Naive thymus-derived CD8-positive, alpha-beta T cell (primary cell): ENCODE measurements around the gene RPS27. TPM values are rescaled to one million over a fixed set of nuclear protein-coding genes. Genes with fewer than 3 reads are reported as not detected.
"Not testable (repeated sequence)": the region's sequence is repeated elsewhere in the genome, so short reads cannot be mapped to it uniquely, and the experiment has no call there.

Experiments used
- ATAC-seq, 2 donors: fragments of 150-1000 bp; cut with Tn5 transposase in 1 of 2; sonication (Bioruptor Pico), chemical (Tn5 transposase) in 1 of 2; 1 replicate in 1 of 2; 2 replicates in 1 of 2; pipeline ENCODE4 v1.10.0; 2021; ENCODE audit warnings: mild to moderate bottlenecking in 2 of 2, moderate library complexity in 2 of 2
- POLR2A ChIA-PET: fragments of 350-600 bp; sonication (Branson Sonifier 250); formaldehyde crosslinking; loops from one replicate; lab custom pipeline; 2021; ENCODE audit warnings: antibody characterized with exemption; lab: Charles Lee
- DNase-seq, 10 donors: peaks; one replicate each; pipeline versions ENCODE4 v3.0.0 to v3.0.0-alpha.2; 2020 to 2022
- H3K27ac Mint-ChIP-seq, 10 donors: one replicate each; pipeline ENCODE4 v1.8.0; 2020 to 2022; ENCODE audit warnings: mild to moderate bottlenecking in 10 of 10, mixed read lengths in 10 of 10, moderate library complexity in 4 of 10, inconsistent platforms in 1 of 10
- H3K27me3 Mint-ChIP-seq, 5 donors: one replicate each; pipeline ENCODE4 v1.8.0; 2021 to 2022; ENCODE audit warnings: mixed read lengths in 5 of 5
- H3K36me3 Mint-ChIP-seq, 3 donors: one replicate each; pipeline ENCODE4 v1.8.0; 2020 to 2022; ENCODE audit warnings: mixed read lengths in 3 of 3, mild to moderate bottlenecking in 2 of 3, inconsistent platforms in 1 of 3
- H3K4me1 Mint-ChIP-seq, 4 donors: one replicate each; pipeline ENCODE4 v1.8.0; 2021 to 2022; ENCODE audit warnings: mixed read lengths in 4 of 4
- H3K4me3 Mint-ChIP-seq, 10 donors: one replicate each; pipeline ENCODE4 v1.8.0; 2020 to 2022; ENCODE audit warnings: mild to moderate bottlenecking in 10 of 10, mixed read lengths in 10 of 10, moderate library complexity in 6 of 10, inconsistent platforms in 1 of 10
- H3K9me3 Mint-ChIP-seq, 9 donors: one replicate each; pipeline ENCODE4 v1.8.0; 2020 to 2022; ENCODE audit warnings: mixed read lengths in 9 of 9, mild to moderate bottlenecking in 3 of 9, inconsistent platforms in 1 of 9, moderate library complexity in 1 of 9
- microRNA-seq: library from miRNA; unstranded; fragments of <30 nt; microRNA quantifications from one replicate; pipeline ENCODE4 v1.2.0, GENCODE V29; 2022; ENCODE audit warnings: borderline microRNAs expressed
- polyA plus RNA-seq, 3 donors: library from polyadenylated mRNA; unstranded; fragments of 300-500 nt; fragmentation: Illumina TruSeq; gene quantifications; one replicate each; pipeline ENCODE4 v1.2.3, GENCODE V29; 2021
- total RNA-seq, 8 experiments: library from RNA in 2 of 8; stranded (reverse) in 2 of 8; gene quantifications; one replicate each; pipeline ENCODE4 v1.2.3 and lab custom pipeline; 2021 to 2026

The RPS27 gene
- total and polyA plus RNA-seq, 5 experiments from 2014 or later, result 5,101 to 26,660 (median 23,491) TPM

GRCh38 chr1:154033697-154034096 is 43.1 kb downstream of the RPS27 start:
- H3K9me3 Mint-ChIP-seq, H3K4me1 Mint-ChIP-seq, H3K27me3 Mint-ChIP-seq, H3K27ac Mint-ChIP-seq, DNase-seq, H3K36me3 Mint-ChIP-seq, H3K4me3 Mint-ChIP-seq, ATAC-seq, POLR2A ChIA-PET: not testable (repeated sequence)

Small RNA genes within 50 kb of the gene (microRNA-seq; reads per million reads assigned to microRNA genes)
- not detected for gene MIR6737

Other genes with a start within 250 kb of the RPS27 start
- 10 to 100 TPM; 15.3 to 18.5 TPM for gene SLC27A3, start 215.4 kb upstream of the RPS27 start, total RNA-seq
- 10 to 100 TPM in 2 of 3 donors, 1 to 10 TPM in 1; 8.4 to 15.6 (median 10.0) TPM for gene SLC27A3, start 215.4 kb upstream of the RPS27 start, polyA plus RNA-seq
- gene GATAD2B, start 67.8 kb upstream of the RPS27 start, total RNA-seq, result 100 to 1,000 TPM; 110 to 120 TPM
- gene GATAD2B, start 67.8 kb upstream of the RPS27 start, polyA plus RNA-seq, result 1 to 10 TPM; 4.4 to 5.3 (median 5.2) TPM
- gene DENND4B, start 44.0 kb upstream of the RPS27 start, total RNA-seq, result 100 to 1,000 TPM; 174 to 194 TPM
- 10 to 100 TPM; 12.0 to 21.2 (median 19.0) TPM for gene DENND4B, start 44.0 kb upstream of the RPS27 start, polyA plus RNA-seq
- 100 to 1,000 TPM; 132 to 147 TPM for gene CRTC2, start 32.1 kb upstream of the RPS27 start, total RNA-seq
- gene CRTC2, start 32.1 kb upstream of the RPS27 start, polyA plus RNA-seq, result 10 to 100 TPM; 21.4 to 49.6 (median 27.1) TPM
- gene SLC39A1, start 27.2 kb upstream of the RPS27 start, total RNA-seq, result 10 to 100 TPM; 14.7 to 14.9 TPM
- 10 to 100 TPM; 29.5 to 35.2 (median 32.6) TPM for gene SLC39A1, start 27.2 kb upstream of the RPS27 start, polyA plus RNA-seq
- 10 to 100 TPM; 11.1 to 13.2 TPM for gene CREB3L4, start 22.9 kb upstream of the RPS27 start, total RNA-seq
- 1 to 10 TPM; 4.3 to 6.0 (median 4.4) TPM for gene CREB3L4, start 22.9 kb upstream of the RPS27 start, polyA plus RNA-seq
- gene JTB, start 13.1 kb upstream of the RPS27 start, total RNA-seq, result 100 to 1,000 TPM; 120 to 121 TPM
- 100 to 1,000 TPM; 302 to 384 (median 322) TPM for gene JTB, start 13.1 kb upstream of the RPS27 start, polyA plus RNA-seq
- 1 to 10 TPM; 2.8 to 3.1 TPM for gene RAB13, start 4.4 kb upstream of the RPS27 start, total RNA-seq
- 1 to 10 TPM in 1 of 3 donors, under 1 TPM in 2; 0.53 to 1.0 (median 0.66) TPM for gene RAB13, start 4.4 kb upstream of the RPS27 start, polyA plus RNA-seq
- under 1 TPM; 0.16 to 0.22 TPM for gene NUP210L, start 164.3 kb downstream of the RPS27 start, total RNA-seq
- under 1 TPM in 1 of 3 donors, not detected in 2; 0.06 TPM for gene NUP210L, start 164.3 kb downstream of the RPS27 start, polyA plus RNA-seq
- gene TPM3, start 201.3 kb downstream of the RPS27 start, total RNA-seq, result 100 to 1,000 TPM; 287 to 307 TPM
- gene TPM3, start 201.3 kb downstream of the RPS27 start, polyA plus RNA-seq, result 1,000 to 10,000 TPM in 1 of 3 donors, 100 to 1,000 TPM in 2; 791 to 1,022 (median 805) TPM
- not detected for gene CFAP141, start 215.6 kb downstream of the RPS27 start, total RNA-seq
- gene CFAP141, start 215.6 kb downstream of the RPS27 start, polyA plus RNA-seq, result not detected
- 100 to 1,000 TPM; 205 to 206 TPM for gene UBAP2L, start 230.2 kb downstream of the RPS27 start, total RNA-seq
- gene UBAP2L, start 230.2 kb downstream of the RPS27 start, polyA plus RNA-seq, result 10 to 100 TPM; 42.0 to 70.5 (median 54.8) TPM